ENCODE results near the gene WDR90. TPM values are rescaled to one million over a fixed set of nuclear protein-coding genes. Genes with fewer than 3 reads are reported as not detected.

The WDR90 gene
- 10 to 100 TPM; 14.7 to 23.4 (median 19.3) TPM for total RNA-seq
- polyA plus RNA-seq: 10 to 100 TPM; 85.5 to 91.3 TPM

- peaks cover 18 to 29% (median 27%) of the 10 kb centered on the region in 3 donors for H3K4me1 ChIP-seq
- peak; percentile 87 to 96 (median 92) for DNase-seq
- 3 to 4% methylated on average over 83 to 91 of the region's 91 CpGs for WGBS, 2 donors
- TF ChIP-seq CTCF (IDR thresholded peaks at IDR 0.05): no peak
- H3K27ac ChIP-seq: peak within 1 kb of the TSS; percentile 74 to 91 (median 86)
- no peaks in the 10 kb centered on the region for H3K9me3 ChIP-seq
- intact Hi-C loops (cut with DNase I): no loop called here
- no peak for FAIRE-seq
- H3K36me3 ChIP-seq: peaks cover 0 to 12% (median 0%) of the 10 kb centered on the region in 3 donors
- no peaks in the 10 kb centered on the region for H3K27me3 ChIP-seq
- ATAC-seq: peak; percentile 85 to 92 (median 88)
- peak within 1 kb of the TSS; percentile 59 to 86 (median 70) for H3K4me3 ChIP-seq
These were observed at the start of gene WDR90 for GRCh38 chr16:648781-649589. WDR90 (plus strand) TSS chr16:649365; CDS start chr16:649417, 52 bp downstream.

GRCh38 chr16:600781-601180 lies 48.4 kb upstream of the WDR90 start:
- DNase-seq (no peak), FAIRE-seq (no peak), ATAC-seq (peak in 1 of 4 donors; percentile 8)
- intact Hi-C loops (cut with DNase I): no loop called here
- 47 to 60% methylated on average over 7 of the region's 7 CpGs for WGBS, 2 donors
- peaks cover 0 to 6% (median 0%) of the 10 kb centered on the region in 3 donors for H3K36me3 ChIP-seq
- TF ChIP-seq CTCF (IDR thresholded peaks at IDR 0.05): no peak
- peaks cover 8 to 11% (median 10%) of the 10 kb centered on the region in 3 donors for H3K4me1 ChIP-seq
- no peaks in the 10 kb centered on the region for H3K9me3 ChIP-seq
- H3K27ac ChIP-seq: no peak overlapping the region
- no peak overlapping the region for H3K4me3 ChIP-seq
- no peaks in the 10 kb centered on the region for H3K27me3 ChIP-seq

- H3K27me3 ChIP-seq: no peaks in the 10 kb centered on the region
- no peak for TF ChIP-seq CTCF (IDR thresholded peaks at IDR 0.05)
- 79 to 84% methylated on average over 5 of the region's 5 CpGs for WGBS, 2 donors
- no peak overlapping the region for H3K4me3 ChIP-seq
- FAIRE-seq: no peak
- ATAC-seq: no peak
- H3K36me3 ChIP-seq: peaks cover 0 to 6% (median 0%) of the 10 kb centered on the region in 3 donors
- no peak overlapping the region for H3K27ac ChIP-seq
- intact Hi-C loops (cut with DNase I): no loop called here
- no peaks in the 10 kb centered on the region for H3K9me3 ChIP-seq
- no peak for DNase-seq
- no peaks in the 10 kb centered on the region for H3K4me1 ChIP-seq
These were observed 45.2 kb upstream of the WDR90 start for GRCh38 chr16:603933-604332.

- FAIRE-seq (no peak), ATAC-seq (no peak), DNase-seq (peak in 1 of 6 donors; percentile 53)
- Histone ChIP-seq H3K9me3 (no peaks in the 10 kb centered on the region), H3K36me3 (no peaks in the 10 kb centered on the region), H3K27me3 (no peaks in the 10 kb centered on the region), H3K27ac (no peak overlapping the region), H3K4me1 (peaks cover 0 to 5% (median 3%) of the 10 kb centered on the region in 3 donors), H3K4me3 (no peak overlapping the region)
- intact Hi-C loops (cut with DNase I): no loop called here
- 91 to 94% methylated on average over 22 of the region's 22 CpGs for WGBS, 2 donors
- TF ChIP-seq CTCF (IDR thresholded peaks at IDR 0.05): no peak
These were observed 42.4 kb upstream of the WDR90 start for GRCh38 chr16:606656-607307.
